HG03575 (cell line): ENCODE results near the gene LIMS2.

Source experiments
- ATAC-seq: cut with Tn5 transposase; IDR thresholded peaks from one replicate; pipeline ENCODE4 v1.9.1; 2021; ENCODE audit not compliant: unreplicated experiment, insufficient number of reproducible peaks, low FRiP score; ENCODE audit errors: extremely low read depth

Gene LIMS2

GRCh38 chr2:127661949-127662510 is 13.3 kb downstream of the LIMS2 start:
- ATAC-seq, result no peak

GRCh38 chr2:127661072-127661649 is 14.2 kb downstream of the LIMS2 start:
- no peak for ATAC-seq

DNA sequence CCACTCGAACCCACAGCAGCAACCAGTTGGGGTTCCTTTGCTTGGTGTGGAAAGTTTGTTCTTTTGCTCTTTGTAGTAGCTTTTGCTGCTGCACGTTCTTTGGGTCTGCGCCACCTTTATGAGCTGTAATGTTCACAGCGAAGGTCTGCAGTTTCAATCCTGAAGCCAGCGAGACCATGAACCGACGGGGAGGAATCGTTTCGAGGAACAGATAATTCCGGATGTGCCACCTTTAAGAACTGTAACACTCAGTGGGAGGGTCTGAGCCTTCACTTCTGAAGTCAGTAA is 15.1 kb downstream of the LIMS2 start:
- no peak for ATAC-seq

- ATAC-seq, result no peak
Observed at GRCh38 chr2:127659408-127660290, 15.7 kb downstream of the LIMS2 start.

DNA sequence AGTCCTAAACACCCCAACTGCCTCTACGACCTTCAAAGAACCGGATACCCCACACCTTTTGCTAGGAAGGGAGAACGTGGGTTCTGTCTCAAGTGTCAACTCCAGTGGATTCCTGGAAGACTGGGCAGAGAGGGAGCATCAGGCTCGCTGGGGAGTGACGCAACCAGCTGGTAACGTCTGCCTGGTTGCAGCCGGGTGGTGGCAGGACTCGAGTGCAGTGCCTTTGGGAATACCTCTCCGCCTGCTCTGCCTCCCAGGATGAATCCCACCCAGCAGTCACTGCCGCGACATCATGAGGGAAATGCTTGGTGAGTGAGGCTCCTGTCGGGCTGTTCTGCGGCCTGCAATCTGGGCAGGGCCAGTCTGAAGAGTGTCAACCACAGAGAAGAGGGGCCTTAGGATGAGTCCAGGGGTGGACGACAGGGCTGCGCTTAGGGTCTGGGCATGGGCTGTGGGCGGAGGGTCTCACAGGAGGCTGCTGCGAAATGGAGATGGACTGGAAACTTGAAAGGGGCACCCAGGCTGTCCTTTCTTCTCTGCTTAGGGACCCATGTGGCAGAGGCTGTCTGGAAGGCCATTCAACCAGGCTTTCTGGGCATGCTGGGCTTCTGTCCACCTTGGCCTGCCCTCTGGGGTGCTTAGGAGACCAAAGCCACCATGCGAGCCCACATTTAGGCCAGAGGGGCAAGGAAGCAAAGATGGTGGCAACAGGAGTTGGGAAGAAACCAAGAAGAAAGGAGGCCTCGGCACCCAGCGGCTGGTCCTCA is 16.5 kb downstream of the LIMS2 start:
- ATAC-seq, result no peak

GRCh38 chr2:127658146-127658545 is 17.2 kb downstream of the LIMS2 start:
- ATAC-seq, result no peak

DNA sequence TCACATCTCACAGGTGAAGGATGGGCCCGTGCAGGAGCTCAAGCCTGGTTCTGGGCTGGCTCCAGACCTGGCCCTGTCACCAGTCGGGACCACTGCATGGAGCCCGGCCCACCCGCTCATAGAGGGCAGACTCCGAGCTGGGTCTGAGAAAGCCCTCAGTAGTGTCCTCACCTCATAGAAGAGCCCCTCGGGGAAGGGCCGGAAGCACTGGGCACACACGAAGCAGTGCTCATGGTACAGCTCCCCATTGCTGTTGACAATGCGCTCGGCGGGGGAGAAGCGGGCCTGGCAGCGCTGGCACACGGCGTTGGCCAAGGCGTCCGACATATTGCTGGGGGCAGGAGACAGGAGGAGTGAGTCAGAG is 18.1 kb downstream of the LIMS2 start:
- ATAC-seq, result no peak

DNA sequence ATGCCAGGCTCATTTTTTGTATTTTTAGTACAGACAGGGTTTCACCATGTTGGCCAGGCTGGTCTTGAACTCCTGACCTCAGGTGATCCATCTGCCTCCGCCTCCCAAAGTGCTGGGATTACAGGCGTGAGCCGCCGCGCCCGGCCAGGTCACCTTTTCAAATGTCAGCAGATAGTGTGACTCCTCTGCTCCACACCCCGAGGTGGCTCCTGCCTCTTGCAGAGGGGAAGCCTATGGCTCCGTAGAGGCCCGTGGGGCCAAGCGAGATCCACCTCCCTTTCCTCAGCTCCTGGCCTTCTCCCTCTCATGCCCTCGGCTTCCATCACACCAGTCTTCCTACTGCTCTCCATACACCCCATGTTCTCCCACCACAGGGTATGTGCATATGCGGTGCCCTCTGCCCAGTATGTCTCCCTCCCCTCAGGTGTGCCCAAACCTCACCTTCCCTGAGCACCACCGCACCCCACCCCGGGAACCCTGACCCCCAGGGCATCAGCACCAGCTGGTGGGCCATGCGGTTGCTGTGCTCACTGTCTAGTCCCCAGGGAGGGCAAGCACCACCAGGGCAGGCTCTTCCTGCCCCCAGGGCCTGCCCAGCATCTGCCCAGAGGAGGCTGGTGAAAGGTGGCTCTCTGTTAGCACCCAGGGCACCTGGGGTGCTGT is 18.6 kb downstream of the LIMS2 start:
- no peak for ATAC-seq

DNA sequence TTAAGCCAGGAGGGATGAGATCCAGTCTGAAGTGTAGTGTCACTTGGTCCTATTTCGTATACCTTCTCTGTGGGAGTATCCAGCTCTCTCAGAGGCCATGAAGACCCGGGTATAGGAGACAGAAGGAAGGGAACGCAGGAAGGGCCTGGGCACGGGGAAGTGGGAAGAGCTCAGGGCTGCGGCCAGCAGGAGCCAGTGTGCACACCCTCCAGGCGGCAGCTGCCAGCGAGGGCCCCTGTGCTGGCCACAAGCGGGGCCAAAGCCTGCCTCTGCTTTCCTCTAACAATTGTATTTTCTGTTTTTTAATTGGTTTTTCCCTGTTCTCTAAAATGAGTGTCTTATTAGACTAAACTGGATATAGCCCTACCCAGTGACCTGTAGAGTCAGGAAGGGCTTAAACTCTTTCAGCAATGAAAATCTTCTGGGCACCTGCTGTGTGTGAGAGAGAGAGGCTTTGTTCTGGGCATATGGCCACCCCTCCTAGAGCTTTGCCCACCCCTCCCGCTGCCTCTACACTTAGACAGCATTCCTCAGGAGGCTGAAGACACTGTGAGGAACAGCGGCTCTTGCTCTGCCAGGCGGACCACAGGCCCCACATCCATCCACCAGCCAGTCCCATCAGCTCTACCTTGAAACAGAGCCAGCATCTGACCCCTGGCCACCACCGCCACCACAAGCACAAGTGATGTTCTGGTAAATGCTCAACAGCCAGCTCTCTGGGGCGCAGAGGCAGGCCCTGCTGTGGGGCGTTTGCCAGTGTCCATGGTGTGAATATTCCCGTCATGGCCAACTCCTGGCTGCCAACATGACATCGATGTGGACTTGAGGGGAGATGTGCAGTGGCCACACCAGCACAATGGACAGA is 19.9 kb downstream of the LIMS2 start:
- no peak for ATAC-seq

- ATAC-seq, result no peak
Observed at GRCh38 chr2:127654838-127655175, 20.5 kb downstream of the LIMS2 start.

DNA sequence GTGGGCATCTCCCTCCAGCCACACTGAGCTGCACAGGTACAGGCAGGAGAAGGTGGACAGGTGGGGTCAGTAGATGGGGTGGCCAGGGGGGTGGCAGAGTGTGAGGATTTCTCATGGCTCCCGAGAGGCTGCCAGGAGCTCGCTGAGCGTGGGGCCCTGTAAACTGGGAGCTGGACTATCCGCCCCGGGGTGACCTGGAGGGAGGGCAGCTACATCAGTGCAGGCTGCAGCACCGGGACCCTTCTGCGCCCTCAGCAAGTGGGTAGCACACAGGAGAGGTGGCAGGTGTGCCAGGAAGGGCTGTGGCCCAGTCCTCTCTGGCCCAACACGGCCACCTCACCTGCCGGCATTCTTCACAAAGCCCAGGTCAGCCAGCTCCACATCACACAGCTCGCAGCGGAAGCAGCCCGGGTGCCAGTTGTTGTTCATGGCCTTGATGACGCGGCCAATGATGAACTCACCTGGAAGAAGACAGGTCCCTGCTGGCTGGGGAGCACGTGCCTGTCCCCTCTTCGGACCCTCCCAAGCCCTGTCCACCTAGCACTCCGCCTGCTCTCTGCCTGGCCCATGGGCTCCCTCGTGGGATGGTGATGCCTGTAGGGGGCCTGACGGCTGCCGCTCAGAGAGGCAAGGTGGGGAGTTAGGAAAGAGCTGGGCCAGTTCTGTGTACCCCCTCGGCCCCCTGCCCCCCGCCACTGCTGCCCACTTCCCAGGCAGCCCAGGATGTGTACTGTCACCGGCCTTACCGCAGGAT is 21.1 kb downstream of the LIMS2 start:
- no peak for ATAC-seq

- no peak for ATAC-seq
Observed at GRCh38 chr2:127653421-127654083, 21.8 kb downstream of the LIMS2 start.

- ATAC-seq, result no peak
Observed at GRCh38 chr2:127652786-127653357, 22.5 kb downstream of the LIMS2 start.

DNA sequence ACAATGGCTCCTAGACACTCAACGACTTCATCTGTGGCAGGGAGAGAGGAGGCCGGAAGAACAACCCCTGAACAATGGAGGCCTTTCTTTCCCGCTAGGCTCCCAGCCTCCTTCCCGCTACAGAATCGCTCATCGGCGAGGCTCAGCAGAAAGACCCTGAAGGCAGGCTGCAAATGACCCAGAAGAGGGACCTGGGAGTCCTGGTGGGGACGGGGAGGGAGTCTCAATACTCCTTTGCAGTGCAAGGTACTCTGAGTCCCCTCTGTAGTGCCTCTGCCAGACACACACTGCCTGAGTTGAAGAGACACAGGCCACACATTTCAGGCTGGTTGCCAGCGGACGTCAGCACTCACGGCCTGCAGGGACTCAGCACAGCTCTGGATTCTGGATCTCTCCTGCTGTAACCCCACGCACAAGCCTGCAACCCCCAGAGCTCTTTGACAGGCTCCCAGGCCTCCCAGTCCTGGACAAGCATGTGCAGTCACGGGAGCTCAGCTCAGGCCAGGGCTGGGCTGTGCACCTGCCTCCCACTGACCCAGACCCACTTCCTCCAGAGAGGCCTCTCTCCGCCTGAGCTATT is 23.3 kb downstream of the LIMS2 start:
- ATAC-seq, result no peak

DNA sequence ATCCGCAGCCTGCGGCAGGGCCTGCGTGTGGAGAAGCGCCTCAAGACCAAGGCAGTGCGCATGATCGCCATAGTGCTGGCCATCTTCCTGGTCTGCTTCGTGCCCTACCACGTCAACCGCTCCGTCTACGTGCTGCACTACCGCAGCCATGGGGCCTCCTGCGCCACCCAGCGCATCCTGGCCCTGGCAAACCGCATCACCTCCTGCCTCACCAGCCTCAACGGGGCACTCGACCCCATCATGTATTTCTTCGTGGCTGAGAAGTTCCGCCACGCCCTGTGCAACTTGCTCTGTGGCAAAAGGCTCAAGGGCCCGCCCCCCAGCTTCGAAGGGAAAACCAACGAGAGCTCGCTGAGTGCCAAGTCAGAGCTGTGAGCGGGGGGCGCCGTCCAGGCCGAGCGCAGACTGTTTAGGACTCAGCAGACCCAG is 23.9 kb downstream of the LIMS2 start:
- no peak for ATAC-seq

- no peak for ATAC-seq
Observed at GRCh38 chr2:127650785-127651380, 24.4 kb downstream of the LIMS2 start.
